C4-2B (cell line): Measurements from ENCODE around the gene PCDHGA2.

Experiments
- ZFX ChIP-seq: fragments of 450-650 bp; IDR thresholded peaks from 2 replicates; pipeline ENCODE4 v1.6.1; 2017
- TF ChIP-seq, protein P1 (sequence below): fragments of 450-650 bp; conservative IDR thresholded peaks from 2 replicates; pipeline ENCODE4 v1.5.1; 2017; ENCODE audit warnings: mild to moderate bottlenecking

DNA sequence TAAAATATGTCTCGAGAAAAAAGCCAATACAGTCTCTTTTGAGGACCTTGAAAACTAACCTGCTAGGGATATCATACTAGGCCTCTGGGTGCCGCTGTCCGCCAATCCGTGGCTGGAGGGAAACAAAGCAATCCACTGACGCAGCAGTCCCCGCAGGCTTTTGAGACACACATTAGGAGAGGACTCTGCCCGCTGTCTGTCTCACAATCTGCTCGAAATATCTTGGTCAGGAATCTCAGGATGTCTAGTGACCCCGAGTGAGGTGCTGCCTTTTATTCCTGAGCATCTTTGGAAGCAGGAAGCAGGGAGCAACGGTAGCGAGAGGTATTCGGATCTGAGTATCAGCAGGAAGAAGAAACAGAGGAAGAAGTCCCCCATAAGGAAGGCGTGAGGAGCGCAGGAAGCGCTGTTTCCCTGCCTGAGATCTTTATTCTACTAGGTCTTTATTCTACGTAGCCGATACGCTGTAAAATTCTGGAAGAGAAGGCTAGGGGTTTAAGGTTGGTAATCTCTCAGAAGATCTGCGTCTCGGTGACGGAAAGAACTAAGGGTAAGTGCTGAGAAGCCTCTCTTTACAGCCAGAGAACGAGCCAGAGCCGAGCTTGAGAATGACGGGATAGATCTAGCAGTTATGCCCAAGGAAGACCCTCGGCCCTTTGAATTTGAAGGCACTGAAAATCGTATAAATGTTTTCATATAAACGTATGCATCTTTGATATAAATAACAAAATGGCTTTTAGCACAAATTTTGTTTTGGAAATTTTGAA is 12.3 kb upstream of the PCDHGA2 start:
- TF ChIP-seq, protein P1, sequence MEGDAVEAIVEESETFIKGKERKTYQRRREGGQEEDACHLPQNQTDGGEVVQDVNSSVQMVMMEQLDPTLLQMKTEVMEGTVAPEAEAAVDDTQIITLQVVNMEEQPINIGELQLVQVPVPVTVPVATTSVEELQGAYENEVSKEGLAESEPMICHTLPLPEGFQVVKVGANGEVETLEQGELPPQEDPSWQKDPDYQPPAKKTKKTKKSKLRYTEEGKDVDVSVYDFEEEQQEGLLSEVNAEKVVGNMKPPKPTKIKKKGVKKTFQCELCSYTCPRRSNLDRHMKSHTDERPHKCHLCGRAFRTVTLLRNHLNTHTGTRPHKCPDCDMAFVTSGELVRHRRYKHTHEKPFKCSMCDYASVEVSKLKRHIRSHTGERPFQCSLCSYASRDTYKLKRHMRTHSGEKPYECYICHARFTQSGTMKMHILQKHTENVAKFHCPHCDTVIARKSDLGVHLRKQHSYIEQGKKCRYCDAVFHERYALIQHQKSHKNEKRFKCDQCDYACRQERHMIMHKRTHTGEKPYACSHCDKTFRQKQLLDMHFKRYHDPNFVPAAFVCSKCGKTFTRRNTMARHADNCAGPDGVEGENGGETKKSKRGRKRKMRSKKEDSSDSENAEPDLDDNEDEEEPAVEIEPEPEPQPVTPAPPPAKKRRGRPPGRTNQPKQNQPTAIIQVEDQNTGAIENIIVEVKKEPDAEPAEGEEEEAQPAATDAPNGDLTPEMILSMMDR: peak; percentile 67
- no peak for TF ChIP-seq ZFX
